CD4-positive, alpha-beta T cell (primary cell): Measurements from ENCODE around the gene MTFMT. TPM values are rescaled to one million over a fixed set of nuclear protein-coding genes. Genes with fewer than 3 reads are reported as not detected.

ENCODE experiments used
- ATAC-seq: fragments of 200-7000 bp; cut with Tn5 transposase; one replicate; pipeline ENCODE4 v1.10.0; 2022; ENCODE audit warnings: mild to moderate bottlenecking; ENCODE audit not compliant: poor library complexity
- CTCF ChIA-PET: fragments of 350-600 bp; sonication (Branson Sonifier 250); formaldehyde crosslinking; loops from one replicate; lab custom pipeline; 2021; ENCODE audit warnings: antibody characterized with exemption, inconsistent platforms; lab: Charles Lee
- POLR2A ChIA-PET: fragments of 350-600 bp; sonication (Branson Sonifier 250); formaldehyde crosslinking; loops from one replicate; lab custom pipeline; 2021; ENCODE audit warnings: antibody characterized with exemption, inconsistent platforms; lab: Charles Lee
- DNase-seq, 14 experiments: peaks; one replicate each; pipeline ENCODE4 v3.0.0-alpha.2; 2013 to 2020; ENCODE audit warnings: mixed read lengths in 2 of 14
- H3K27ac ChIP-seq, 2 donors: one replicate each; pipeline versions ENCODE4 v1.5.1 to v1.7.0; 2013; ENCODE audit warnings: low read length in 2 of 2, low read depth in 1 of 2, mild to moderate bottlenecking in 1 of 2
- H3K27me3 ChIP-seq, 2 experiments: 1 replicate in 1 of 2; 2 replicates in 1 of 2; pipeline versions ENCODE4 v1.6.1 to v1.7.0; 2013; ENCODE audit warnings: low read length in 2 of 2, control low read depth in 1 of 2, mild to moderate bottlenecking in 1 of 2, moderate library complexity in 1 of 2; ENCODE audit not compliant: insufficient read depth in 2 of 2, control insufficient read depth in 1 of 2
- H3K36me3 ChIP-seq: one replicate; pipeline ENCODE4 v1.6.1; 2013; ENCODE audit warnings: low read length, control low read depth; ENCODE audit not compliant: insufficient read depth
- H3K4me1 ChIP-seq: one replicate; pipeline ENCODE4 v1.6.1; 2013; ENCODE audit warnings: low read length, control low read depth; ENCODE audit not compliant: insufficient read depth
- H3K4me3 ChIP-seq: one replicate; pipeline ENCODE4 v1.5.1; 2013; ENCODE audit warnings: mild to moderate bottlenecking, low read length, moderate library complexity
- H3K9me3 ChIP-seq, 2 experiments: 1 replicate in 1 of 2; 2 replicates in 1 of 2; pipeline versions ENCODE4 v1.6.1 to v1.7.0; 2013; ENCODE audit warnings: low read length in 2 of 2, mild to moderate bottlenecking in 2 of 2, control low read depth in 1 of 2, moderate library complexity in 1 of 2; ENCODE audit not compliant: control insufficient read depth in 1 of 2, insufficient read depth in 1 of 2
- H3K27ac Mint-ChIP-seq: one replicate; pipeline ENCODE4 v1.8.0; 2020; ENCODE audit warnings: mixed read lengths
- H3K27me3 Mint-ChIP-seq: one replicate; pipeline ENCODE4 v1.8.0; 2021; ENCODE audit warnings: mixed read lengths
- H3K36me3 Mint-ChIP-seq: one replicate; pipeline ENCODE4 v1.8.0; 2021; ENCODE audit warnings: low read depth, mixed read lengths
- H3K4me1 Mint-ChIP-seq: one replicate; pipeline ENCODE4 v1.8.0; 2021; ENCODE audit warnings: low read depth, mixed read lengths
- H3K4me3 Mint-ChIP-seq: one replicate; pipeline ENCODE4 v1.8.0; 2020; ENCODE audit warnings: mild to moderate bottlenecking, mixed read lengths
- H3K9me3 Mint-ChIP-seq: one replicate; pipeline ENCODE4 v1.8.0; 2020; ENCODE audit warnings: mixed read lengths
- CTCF ChIP-seq: fragments of 200-600 bp; IDR thresholded peaks from one replicate; pipeline ENCODE4 v1.8.0; 2022; ENCODE audit warnings: antibody characterized with exemption, mild to moderate bottlenecking
- intact Hi-C, 2 experiments: fragments of 100-400 bp; cut with DNase I in 1 of 2; cut with micrococcal nuclease in 1 of 2; formaldehyde crosslinking; loops; one replicate each; pipeline versions ENCODE4 v1.15.1 to v1.9.0; 2023 to 2025; cut with DNase I, micrococcal nuclease
- total RNA-seq, 174 experiments: library from RNA in 2 of 174; stranded (reverse) in 2 of 174; gene quantifications; one replicate each; pipeline ENCODE4 v1.2.3 and lab custom pipeline; 2021 to 2026

Gene MTFMT
- total RNA-seq, 2 experiments from 2014 or later: 3.4 to 5.8 TPM

GRCh38 chr15:65008983-65009382, 20.5 kb downstream of the MTFMT start:
- Histone ChIP-seq H3K27ac (no peak overlapping the region), H3K27me3 (no peaks in the 10 kb centered on the region), H3K9me3 (peaks cover 6 to 8% of the 10 kb centered on the region in 2 experiments), H3K4me3 (no peak overlapping the region), H3K36me3 (peaks cover 19% of the 10 kb centered on the region), H3K4me1 (no peaks in the 10 kb centered on the region)
- intact Hi-C loops: no loop called here
- DNase-seq: peak in 1 of 14 experiments; percentile 8
- Mint-ChIP-seq H3K27me3 (no peaks in the 10 kb centered on the region), H3K27ac (no peak overlapping the region), H3K4me1 (no peaks in the 10 kb centered on the region), H3K9me3 (peaks cover 5% of the 10 kb centered on the region), H3K36me3 (peaks cover 59% of the 10 kb centered on the region), H3K4me3 (no peak overlapping the region)
- ChIA-PET CTCF (no interaction called here), POLR2A (no interaction called here)
- TF ChIP-seq CTCF: no peak
- ATAC-seq: no peak

- Histone ChIP-seq H3K27ac (no peak overlapping the region), H3K36me3 (peaks cover 10% of the 10 kb centered on the region), H3K4me3 (no peak overlapping the region), H3K27me3 (no peaks in the 10 kb centered on the region), H3K9me3 (no peaks in the 10 kb centered on the region), H3K4me1 (no peaks in the 10 kb centered on the region)
- H3K36me3 Mint-ChIP-seq: peaks cover 50% of the 10 kb centered on the region
- H3K27ac Mint-ChIP-seq: no peak overlapping the region
- intact Hi-C loops: no loop called here
- H3K27me3 Mint-ChIP-seq: no peaks in the 10 kb centered on the region
- H3K9me3 Mint-ChIP-seq: no peaks in the 10 kb centered on the region
- DNase-seq (no peak), ATAC-seq (no peak)
- POLR2A ChIA-PET: no interaction called here
- no peak for TF ChIP-seq CTCF
- H3K4me3 Mint-ChIP-seq: no peak overlapping the region
- H3K4me1 Mint-ChIP-seq: no peaks in the 10 kb centered on the region
- CTCF ChIA-PET: no interaction called here
These were observed 22.6 kb downstream of the MTFMT start for GRCh38 chr15:65006876-65007275.

- intact Hi-C loops: no loop called here
- no peak overlapping the region for H3K27ac ChIP-seq
- H3K4me1 Mint-ChIP-seq: no peaks in the 10 kb centered on the region
- H3K36me3 Mint-ChIP-seq: peaks cover 35% of the 10 kb centered on the region
- CTCF ChIA-PET: no interaction called here
- TF ChIP-seq CTCF: no peak
- POLR2A ChIA-PET: no interaction called here
- H3K36me3 ChIP-seq: peaks cover 10% of the 10 kb centered on the region
- no peaks in the 10 kb centered on the region for H3K27me3 ChIP-seq
- no peak overlapping the region for H3K4me3 ChIP-seq
- no peak overlapping the region for H3K27ac Mint-ChIP-seq
- H3K4me1 ChIP-seq: no peaks in the 10 kb centered on the region
- no peak for DNase-seq
- no peaks in the 10 kb centered on the region for H3K27me3 Mint-ChIP-seq
- no peaks in the 10 kb centered on the region for H3K9me3 ChIP-seq
- no peaks in the 10 kb centered on the region for H3K9me3 Mint-ChIP-seq
- no peak for ATAC-seq
- H3K4me3 Mint-ChIP-seq: no peak overlapping the region
These were observed 24.4 kb downstream of the MTFMT start for GRCh38 chr15:65004993-65005392.
